Right lobe of liver (tissue), 6 donors: ENCODE results near the gene CA6. TPM values are rescaled to one million over a fixed set of nuclear protein-coding genes. Genes with fewer than 3 reads are reported as not detected.

Experiments
- ATAC-seq, 4 donors: fragments of 200-7000 bp; cut with Tn5 transposase; one replicate each; pipeline ENCODE4 v1.9.1; 2020; ENCODE audit warnings: mild to moderate bottlenecking in 4 of 4, moderate library complexity in 4 of 4
- DNase-seq, 3 donors: peaks; one replicate each; pipeline ENCODE4 v3.0.0-alpha.2; 2020
- H3K27ac ChIP-seq, 3 donors: fragments of 200-600 bp; one replicate each; pipeline ENCODE4 v1.8.0; 2022
- H3K27me3 ChIP-seq, 2 donors: fragments of 200-600 bp; one replicate each; pipeline ENCODE4 v1.8.0; 2022
- H3K36me3 ChIP-seq, 4 donors: fragments of 200-600 bp; sonication (generic) in 1 of 4; one replicate each; pipeline versions ENCODE4 v1.5.1 to v1.8.0; 2017 to 2022; ENCODE audit warnings: control low read depth in 1 of 4
- H3K4me1 ChIP-seq, 4 donors: fragments of 200-600 bp; sonication (generic) in 1 of 4; one replicate each; pipeline versions ENCODE4 v1.5.1 to v1.8.0; 2017 to 2022; ENCODE audit warnings: control low read depth in 1 of 4
- H3K4me3 ChIP-seq, 3 donors: fragments of 200-600 bp; one replicate each; pipeline ENCODE4 v1.8.0; 2022
- H3K9me3 ChIP-seq, 4 donors: fragments of 200-600 bp; sonication (generic) in 1 of 4; one replicate each; pipeline versions ENCODE4 v1.5.1 to v1.8.0; 2017 to 2022; ENCODE audit warnings: control low read depth in 1 of 4
- POLR2A ChIP-seq: fragments of 450-650 bp; IDR thresholded peaks from one replicate; pipeline ENCODE4 v1.6.1; 2017; ENCODE audit warnings: antibody characterized with exemption, mild to moderate bottlenecking
- WGBS: methylation state at CpG from one replicate; pipeline ENCODE4 v1.1.6; 2018; ENCODE audit warnings: low coverage, low lambda C conversion rate; ENCODE audit not compliant: insufficient coverage; ENCODE audit errors: missing lambda C conversion rate; 5-methylcytosine and 5-hydroxymethylcytosine counted together
- intact Hi-C, 2 donors: fragments of 100-400 bp; cut with DNase I; formaldehyde crosslinking; loops; one replicate each; pipeline versions ENCODE4 v1.11.2 to v1.14.1; 2022
- total RNA-seq, 6 experiments: library from RNA; depleted of rRNA in 2 of 6; stranded (reverse); fragments of >200 nt in 2 of 6; fragmentation: NEBNext Ultra II Directional in 3 of 6; extraction: Animal tissue kit (Norgen Biotek cat#: 25700) in 3 of 6; gene quantifications; one replicate each; pipeline versions ENCODE4 v1.1.0 to v1.2.4, GENCODE V29; 2016 to 2023
- TF ChIP-seq, protein P1 (sequence below), 4 donors: fragments of 200-600 bp in 3 of 4; fragments of 450-650 bp in 1 of 4; IDR thresholded peaks; one replicate each; pipeline versions ENCODE4 v1.5.1 to v1.8.0; 2016 to 2022; ENCODE audit warnings: antibody characterized with exemption in 4 of 4, mild to moderate bottlenecking in 2 of 4
- donor health status: DM: no; HTN: yes; CAD: no.
- donor health status: DM: no; HTN: no; CAD: no.
- donor health status: DM: no; HTN: no; CAD: no.
- donor health status: DM: no; HTN: yes; CAD: no.
- donor health status: DM: no; HTN: yes; CAD: no.

Gene CA6
- total RNA-seq, 6 experiments from 2014 or later, result not detected

DNA sequence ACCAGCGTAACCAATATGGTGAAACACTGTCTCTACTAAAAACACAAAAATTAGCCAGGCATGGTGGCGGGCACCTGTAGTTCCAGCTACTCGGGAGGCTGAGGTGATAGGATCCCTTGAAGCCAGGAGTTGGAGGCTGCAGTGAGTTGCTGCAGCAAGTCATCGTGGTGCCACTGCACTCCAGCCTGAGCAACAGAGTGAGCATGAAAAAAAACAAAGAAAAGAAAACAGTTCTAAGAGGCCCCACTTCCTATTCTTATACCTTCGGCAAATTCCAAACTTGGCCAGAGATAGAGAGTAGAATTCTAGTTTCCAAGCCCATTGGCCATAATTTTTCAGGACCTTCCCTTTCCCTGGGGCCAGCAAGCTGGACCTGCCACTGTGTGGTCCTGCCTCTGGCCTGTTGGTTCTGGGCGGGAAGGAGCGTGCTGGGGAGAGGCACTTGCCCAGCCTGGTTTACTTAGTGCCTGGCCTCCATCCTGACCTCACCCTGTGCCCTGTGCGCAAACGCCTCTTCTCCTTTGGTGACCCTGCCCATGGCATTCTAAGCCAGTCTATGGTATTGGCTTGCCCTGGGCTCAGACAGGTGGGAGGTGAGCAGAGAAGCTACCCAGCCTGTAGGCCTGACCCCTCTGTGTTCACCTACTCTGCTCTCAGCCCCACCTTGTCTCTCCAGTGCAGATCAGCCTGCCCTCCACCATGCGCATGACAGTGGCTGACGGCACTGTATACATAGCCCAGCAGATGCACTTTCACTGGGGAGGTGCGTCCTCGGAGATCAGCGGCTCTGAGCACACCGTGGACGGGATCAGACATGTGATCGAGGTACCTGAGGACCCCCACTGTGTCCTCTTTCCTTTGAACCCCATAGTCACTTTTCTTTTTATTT, 11.0 kb downstream of the CA6 start:
- intact Hi-C loops, result no loop called here
- Histone ChIP-seq H3K4me3 (no peak overlapping the region), H3K9me3 (no peaks in the 10 kb centered on the region), H3K27ac (no peak overlapping the region), H3K36me3 (no peaks in the 10 kb centered on the region), H3K27me3 (no peaks in the 10 kb centered on the region), H3K4me1 (no peaks in the 10 kb centered on the region)
- DNase-seq, result no peak
- no peak for TF ChIP-seq POLR2A
- ATAC-seq, result peak in 1 of 4 donors; percentile 31
- 91% methylated on average over 8 of the region's 17 CpGs for WGBS

DNA sequence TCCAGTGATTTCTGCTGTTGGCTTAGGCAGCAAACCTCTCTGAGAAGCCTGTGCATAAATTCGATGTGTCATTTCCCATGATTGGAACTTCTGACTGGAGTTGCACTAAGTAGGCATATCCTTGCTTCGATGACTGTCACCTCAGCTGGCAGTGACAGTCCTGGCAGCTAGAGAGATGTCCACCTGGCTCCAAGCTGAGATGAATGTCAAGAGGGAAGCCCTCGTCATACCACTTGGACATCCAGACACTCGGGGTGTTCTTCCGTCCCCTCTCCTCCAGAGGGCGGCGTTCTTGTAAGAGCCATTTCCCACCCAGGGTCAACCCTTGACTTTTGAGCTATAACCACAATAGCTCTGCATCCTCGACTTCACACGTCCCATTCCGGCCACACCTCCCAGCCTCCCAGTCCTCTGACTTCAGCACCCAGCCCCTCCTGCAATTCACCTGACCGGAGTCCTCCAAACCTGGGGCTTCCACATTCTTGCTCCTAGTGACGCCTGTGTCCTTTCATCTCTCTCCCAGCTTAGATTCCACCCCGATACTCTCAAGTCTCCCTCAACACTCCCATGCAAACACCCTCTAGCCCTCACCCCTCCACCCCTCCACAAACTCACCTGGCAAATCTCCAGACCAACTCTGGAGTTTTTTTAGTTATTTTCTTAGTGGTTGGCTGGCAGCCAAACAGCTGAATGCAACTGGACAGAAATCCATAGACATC, 17.3 kb downstream of the CA6 start:
- H3K4me3 ChIP-seq, result no peak overlapping the region
- DNase-seq (peak in 1 of 3 donors; percentile 40), ATAC-seq (peak; percentile 56 to 61 (median 58))
- no peaks in the 10 kb centered on the region for H3K4me1 ChIP-seq
- WGBS, result 42% methylated on average over 7 of the region's 13 CpGs
- H3K27me3 ChIP-seq, result no peaks in the 10 kb centered on the region
- no peak overlapping the region for H3K27ac ChIP-seq
- no peaks in the 10 kb centered on the region for H3K9me3 ChIP-seq
- no peak for TF ChIP-seq POLR2A
- TF ChIP-seq, protein P1, sequence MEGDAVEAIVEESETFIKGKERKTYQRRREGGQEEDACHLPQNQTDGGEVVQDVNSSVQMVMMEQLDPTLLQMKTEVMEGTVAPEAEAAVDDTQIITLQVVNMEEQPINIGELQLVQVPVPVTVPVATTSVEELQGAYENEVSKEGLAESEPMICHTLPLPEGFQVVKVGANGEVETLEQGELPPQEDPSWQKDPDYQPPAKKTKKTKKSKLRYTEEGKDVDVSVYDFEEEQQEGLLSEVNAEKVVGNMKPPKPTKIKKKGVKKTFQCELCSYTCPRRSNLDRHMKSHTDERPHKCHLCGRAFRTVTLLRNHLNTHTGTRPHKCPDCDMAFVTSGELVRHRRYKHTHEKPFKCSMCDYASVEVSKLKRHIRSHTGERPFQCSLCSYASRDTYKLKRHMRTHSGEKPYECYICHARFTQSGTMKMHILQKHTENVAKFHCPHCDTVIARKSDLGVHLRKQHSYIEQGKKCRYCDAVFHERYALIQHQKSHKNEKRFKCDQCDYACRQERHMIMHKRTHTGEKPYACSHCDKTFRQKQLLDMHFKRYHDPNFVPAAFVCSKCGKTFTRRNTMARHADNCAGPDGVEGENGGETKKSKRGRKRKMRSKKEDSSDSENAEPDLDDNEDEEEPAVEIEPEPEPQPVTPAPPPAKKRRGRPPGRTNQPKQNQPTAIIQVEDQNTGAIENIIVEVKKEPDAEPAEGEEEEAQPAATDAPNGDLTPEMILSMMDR (IDR thresholded peaks at IDR 0.05), result peak; percentile 19 to 36 (median 34)
- intact Hi-C loops, result no loop called here
- H3K36me3 ChIP-seq, result no peaks in the 10 kb centered on the region

DNA sequence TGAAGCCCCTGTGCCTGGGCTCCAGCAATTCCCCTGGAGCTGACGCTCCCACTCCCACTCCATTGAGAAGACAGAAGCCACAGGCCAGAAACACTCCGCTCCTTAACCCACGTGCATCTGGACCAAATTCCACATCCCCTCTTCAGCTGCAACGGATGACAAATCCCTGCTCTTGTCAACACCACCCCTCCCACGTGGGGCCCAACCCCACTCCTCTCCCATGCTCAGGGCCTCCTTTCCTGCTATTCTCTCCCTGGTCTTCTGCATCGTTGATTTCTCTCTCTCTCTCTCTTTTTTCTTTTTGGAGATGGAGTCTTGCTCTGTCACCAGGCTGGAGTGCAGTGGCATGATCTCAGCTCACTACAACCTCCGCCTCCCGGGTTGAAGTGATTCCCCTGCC, 18.3 kb downstream of the CA6 start:
- H3K4me3 ChIP-seq, result no peak overlapping the region
- DNase-seq (no peak), ATAC-seq (no peak)
- WGBS, result 57% methylated on average over 8 of the region's 8 CpGs
- H3K4me1 ChIP-seq, result no peaks in the 10 kb centered on the region
- H3K9me3 ChIP-seq, result no peaks in the 10 kb centered on the region
- H3K36me3 ChIP-seq, result no peaks in the 10 kb centered on the region
- no peaks in the 10 kb centered on the region for H3K27me3 ChIP-seq
- intact Hi-C loops, result no loop called here
- no peak overlapping the region for H3K27ac ChIP-seq
- TF ChIP-seq POLR2A, result no peak
- TF ChIP-seq, protein P1 (IDR thresholded peaks at IDR 0.05), result no peak

DNA sequence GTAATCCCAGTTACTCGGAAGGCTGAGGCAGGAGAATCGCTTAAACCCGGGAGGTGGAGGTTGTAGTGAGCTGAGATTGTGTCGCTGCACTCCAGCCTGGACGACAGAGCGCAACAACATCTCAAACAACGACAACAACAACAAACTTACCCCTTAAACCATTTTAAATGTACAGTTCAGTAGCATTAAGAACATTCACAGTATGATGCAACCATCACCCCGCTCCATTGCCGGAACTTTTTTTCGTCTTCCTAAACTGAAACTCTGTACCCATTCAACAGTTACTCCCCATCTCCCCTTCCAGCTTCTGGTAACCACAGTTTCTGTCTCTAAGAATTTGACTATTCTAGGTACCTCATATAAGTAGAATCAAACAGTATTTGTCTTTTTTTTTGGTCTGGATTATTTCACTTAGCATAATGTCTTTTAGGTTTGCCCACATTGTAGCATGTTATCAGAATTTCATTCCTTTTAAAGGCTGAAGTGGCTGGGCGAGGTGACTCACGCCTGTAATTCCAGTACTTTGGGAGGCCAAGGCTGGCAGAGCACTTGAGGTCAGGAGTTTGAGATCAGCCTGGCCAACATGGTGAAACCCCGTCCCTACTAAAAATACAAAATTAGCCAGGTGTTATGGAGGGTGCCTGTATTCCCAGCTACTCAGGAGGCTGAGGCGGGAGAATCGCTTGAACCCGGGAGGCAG, 19.6 kb downstream of the CA6 start:
- H3K36me3 ChIP-seq, result no peaks in the 10 kb centered on the region
- WGBS, result 86% methylated on average over 13 of the region's 16 CpGs
- no peak overlapping the region for H3K4me3 ChIP-seq
- DNase-seq (no peak), ATAC-seq (no peak)
- TF ChIP-seq POLR2A, result no peak
- TF ChIP-seq, protein P1 (IDR thresholded peaks at IDR 0.05), result no peak
- no peaks in the 10 kb centered on the region for H3K9me3 ChIP-seq
- H3K27me3 ChIP-seq, result no peaks in the 10 kb centered on the region
- H3K4me1 ChIP-seq, result no peaks in the 10 kb centered on the region
- intact Hi-C loops, result no loop called here
- H3K27ac ChIP-seq, result no peak overlapping the region
